GM12878 (cell line): ENCODE results near the gene LAMA4. TPM values are rescaled to one million over a fixed set of nuclear protein-coding genes. Genes with fewer than 3 reads are reported as not detected.

Experiments
- ATAC-seq: fragments of 200-7000 bp; cut with Tn5 transposase; 3 replicates; pipeline ENCODE4 v1.9.1; 2020; ENCODE audit warnings: mild to moderate bottlenecking, moderate library complexity
- BruUV-seq: library from RNA; stranded (reverse); fragments of 400-500 nt; replicated peaks from 2 replicates; lab custom pipeline; 2021; lab: Mats Ljungman, UMichigan
- CTCF ChIA-PET: fragments of 300-600 bp; sonication (Branson Sonifier 250); formaldehyde crosslinking; extraction: SDS; loops from one replicate; lab custom pipeline; 2021; ENCODE audit warnings: inconsistent platforms; lab: Yijun Ruan, JAX
- POLR2A ChIA-PET: fragments of 350-600 bp; formaldehyde crosslinking; extraction: SDS; loops from one replicate; lab custom pipeline; 2021; ENCODE audit warnings: inconsistent platforms; lab: Charles Lee
- RAD21 ChIA-PET: fragments of 300-600 bp; sonication (Branson Sonifier 250); formaldehyde crosslinking; loops from one replicate; lab custom pipeline; 2023; ENCODE audit warnings: antibody characterized with exemption; ENCODE audit not compliant: unreplicated experiment; lab: Charles Lee
- SMC1A ChIA-PET: fragments of 300-600 bp; sonication (Branson Sonifier 250); formaldehyde crosslinking; loops from one replicate; lab custom pipeline; 2023; ENCODE audit not compliant: unreplicated experiment, uncharacterized antibody; lab: Charles Lee
- DNase-seq: peaks from one replicate; pipeline ENCODE4 v3.0.0-alpha.2; 2011; ENCODE audit warnings: low read depth, low spot score
- FAIRE-seq: peaks from 3 replicates; lab custom pipeline; 2011; peaks lifted over from hg19 to GRCh38; lab: Jason Lieb, UNC
- H2AFZ ChIP-seq: 2 replicates; pipeline ENCODE4 v1.6.0; 2011; ENCODE audit warnings: low read depth, low read length, control low read depth; ENCODE audit not compliant: control insufficient read depth
- H3K27ac ChIP-seq: 2 replicates; pipeline ENCODE4 v1.5.1; 2011; ENCODE audit warnings: control low read depth; ENCODE audit not compliant: control insufficient read depth, insufficient read depth
- H3K27me3 ChIP-seq, 2 experiments: replicated peaks in 1 of 2; 2 replicates each; pipeline versions ENCODE4 v1.6.0 to v1.6.1; 2011; ENCODE audit warnings: low read length in 1 of 2; ENCODE audit not compliant: control insufficient read depth in 2 of 2, insufficient read depth in 2 of 2
- H3K36me3 ChIP-seq, 2 experiments: 2 replicates each; pipeline ENCODE4 v1.5.1; 2011; ENCODE audit warnings: low read length in 1 of 2; ENCODE audit not compliant: control insufficient read depth in 2 of 2, insufficient read depth in 2 of 2
- H3K4me1 ChIP-seq: 2 replicates; pipeline ENCODE4 v1.6.1; 2011; ENCODE audit warnings: mild to moderate bottlenecking, low read length, moderate library complexity, mixed read lengths; ENCODE audit not compliant: control insufficient read depth, insufficient read depth
- H3K4me2 ChIP-seq: 2 replicates; pipeline ENCODE4 v1.6.0; 2011; ENCODE audit warnings: control low read depth; ENCODE audit not compliant: control insufficient read depth, insufficient read depth
- H3K4me3 ChIP-seq: fragments of 200-600 bp; sonication (generic); 2 replicates; pipeline ENCODE4 v1.5.1; 2016
- H3K79me2 ChIP-seq: 2 replicates; pipeline ENCODE4 v1.6.0; 2011; ENCODE audit warnings: low read length; ENCODE audit not compliant: control insufficient read depth, insufficient read depth
- H3K9ac ChIP-seq: 2 replicates; pipeline ENCODE4 v1.8.0; 2011; ENCODE audit warnings: low read length, control low read depth, mixed read lengths; ENCODE audit not compliant: control insufficient read depth, insufficient read depth
- H3K9me3 ChIP-seq: replicated peaks from 3 replicates; pipeline ENCODE4 v1.5.1; 2011; ENCODE audit warnings: mild to moderate bottlenecking, low read length; ENCODE audit not compliant: control insufficient read depth, insufficient read depth
- H4K20me1 ChIP-seq: 2 replicates; pipeline ENCODE4 v1.6.0; 2011; ENCODE audit not compliant: control insufficient read depth, insufficient read depth
- RAD21 ChIP-seq: IDR thresholded peaks from 2 replicates; pipeline ENCODE4 v1.6.1; 2011; ENCODE audit warnings: mild to moderate bottlenecking, low read depth, low read length, moderate library complexity; ENCODE audit not compliant: insufficient read depth
- SMC3 ChIP-seq: IDR thresholded peaks from 2 replicates; pipeline ENCODE4 v1.6.1; 2011; ENCODE audit warnings: low read length, improper control_type of control experiment, borderline replicate concordance
- TCF7 ChIP-seq: IDR thresholded peaks from 2 replicates; pipeline ENCODE4 v1.6.1; 2014; ENCODE audit warnings: antibody characterized with exemption, borderline replicate concordance
- YBX1 ChIP-seq: fragments of 450-650 bp; IDR thresholded peaks from 2 replicates; pipeline ENCODE4 v1.6.1; 2016; ENCODE audit warnings: antibody characterized with exemption
- YY1 ChIP-seq: IDR thresholded peaks from 2 replicates; pipeline ENCODE4 v1.6.1; 2011; ENCODE audit warnings: low read depth, mild to moderate bottlenecking, low read length
- ZNF384 ChIP-seq: IDR thresholded peaks from 2 replicates; pipeline ENCODE4 v1.6.1; 2012; ENCODE audit warnings: low read depth, mild to moderate bottlenecking, low read length, improper control_type of control experiment, borderline replicate concordance
- WGBS: methylation state at CpG from one replicate; pipeline ENCODE4 v1.1.6; 2016; ENCODE audit warnings: low lambda C conversion rate; ENCODE audit not compliant: insufficient replicate concordance, insufficient coverage; ENCODE audit errors: missing lambda C conversion rate; 5-methylcytosine and 5-hydroxymethylcytosine counted together
- in situ Hi-C: fragments of 300-500 bp; cut with MboI; formaldehyde crosslinking; loops from 9 replicates; pipeline ENCODE4 v1.14.3; 2018; ENCODE audit warnings: mixed read lengths
- intact Hi-C: fragments of 100-400 bp; cut with micrococcal nuclease; formaldehyde crosslinking; loops from one replicate; pipeline ENCODE4 v1.14.2; 2022; ENCODE audit not compliant: unreplicated experiment
- polyA plus RNA-seq, 11 experiments: library from polyadenylated mRNA; depleted of rRNA in 4 of 11; unstranded in 6 of 11; stranded (reverse) in 5 of 11; fragments of >200 nt; fragmentation: Nextera tagmentation in 4 of 11; fragmentation: Illumina TruSeq in 1 of 11; extraction: Ambion mirVana in 4 of 11; extraction: Trizol in 1 of 11; gene quantifications; 1 replicate in 1 of 11; 2 replicates in 10 of 11; pipeline versions ENCODE4 v1.2.1 to v1.2.3, GENCODE V29; 2011 to 2016; ENCODE audit warnings: inconsistent platforms in 2 of 11, missing spikeins in 2 of 11, low read depth in 1 of 11
- total RNA-seq, 4 experiments: library from RNA; depleted of rRNA in 3 of 4; stranded (reverse); fragments of >200 nt in 3 of 4; fragmentation: Illumina TruSeq in 1 of 4; extraction: Trizol in 1 of 4; gene quantifications; 2 replicates each; pipeline versions ENCODE4 v1.2.1 to v1.2.3, GENCODE V29; 2013 to 2021
- TF ChIP-seq, protein P1 (sequence below), 3 experiments: IDR thresholded peaks in 2 of 3; conservative IDR thresholded peaks in 1 of 3; 2 replicates each; pipeline ENCODE4 v1.5.1; 2011; ENCODE audit warnings: low read depth in 3 of 3, low read length in 3 of 3, mild to moderate bottlenecking in 3 of 3, control low read depth in 2 of 3, moderate library complexity in 2 of 3, inconsistent platforms in 1 of 3, mixed read lengths in 1 of 3; ENCODE audit not compliant: control insufficient read depth in 2 of 3, insufficient read depth in 1 of 3; ENCODE audit errors: extremely low read depth in 1 of 3

Gene LAMA4
- total and polyA plus RNA-seq, 10 of the 15 experiments (the other 5 are each of a cell fraction or from before 2014, with no cell fraction given) = 0.11 to 0.21 (median 0.14) TPM; not detected in 7

DNA sequence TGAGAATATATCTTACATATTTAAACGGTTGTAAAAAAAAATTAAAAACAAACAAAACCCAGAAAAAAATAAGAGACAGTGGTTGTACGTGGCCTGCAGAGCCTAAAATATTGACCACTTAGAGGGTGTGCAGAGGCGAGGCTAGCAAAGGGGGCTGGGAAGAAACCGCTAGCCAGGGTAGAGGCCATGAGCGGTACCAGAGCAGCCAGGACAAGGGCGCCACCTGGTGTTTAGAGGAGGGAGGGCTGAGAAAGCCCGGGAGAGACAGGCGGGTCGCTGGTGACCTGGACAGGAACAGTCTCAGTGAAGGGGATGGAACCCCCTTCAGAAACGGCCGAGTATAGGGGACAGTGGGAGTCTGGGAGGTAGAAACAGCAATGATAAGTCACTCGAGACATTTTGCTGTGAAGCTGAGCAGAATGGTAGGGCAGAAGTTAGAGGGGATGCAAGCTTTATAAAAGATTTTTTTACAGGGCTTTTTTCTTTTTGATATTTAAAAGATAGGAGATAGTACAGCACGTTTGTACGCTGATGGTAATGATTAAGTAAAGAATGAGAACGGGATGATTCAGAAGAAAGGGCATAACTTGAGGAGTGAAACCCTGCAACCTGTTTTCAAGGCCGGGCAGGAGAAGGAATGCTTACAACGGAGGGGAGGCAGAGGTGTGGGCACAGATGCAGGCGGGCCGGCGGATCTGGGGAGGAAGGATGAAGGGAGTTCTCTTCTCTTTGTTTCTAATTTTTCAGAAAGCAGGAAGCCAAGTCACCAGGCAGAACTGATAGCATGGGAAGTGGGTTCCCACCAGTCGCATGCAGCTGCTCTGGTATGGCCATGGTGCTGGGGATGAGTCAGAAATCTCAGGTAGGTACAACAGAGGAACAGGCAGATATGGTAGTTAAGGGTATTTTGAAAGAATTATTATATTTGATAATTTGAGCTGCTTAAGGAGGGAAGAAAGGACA, 90.8 kb downstream of the LAMA4 start:
- ChIA-PET CTCF (interaction anchor here (0.7 to 4.8 kb wide), 40 partner anchors 9 to 1153 kb away, joined by 3 to 33 read pairs (median 4); partner anchors contain the start of genes CCN6, FAM229B and TUBE1), POLR2A (no interaction called here), RAD21 (interaction anchor here (0.8 to 2.8 kb wide), 8 partner anchors 11 to 454 kb away, joined by 3 to 16 read pairs (median 4); partner anchors contain the start of genes FAM229B and TUBE1), SMC1A (interaction anchor here (0.8 to 2.1 kb wide), 7 partner anchors 9 to 454 kb away, joined by 3 to 8 read pairs (median 4); partner anchors contain the start of genes FAM229B and TUBE1)
- H3K4me2 ChIP-seq = no peak overlapping the region
- no peaks in the 10 kb centered on the region for H3K9me3 ChIP-seq
- H3K27ac ChIP-seq = no peak overlapping the region
- peak; percentile 73; the same call in 1 of the 2 replicates for TF ChIP-seq YY1
- TF ChIP-seq, protein P1, sequence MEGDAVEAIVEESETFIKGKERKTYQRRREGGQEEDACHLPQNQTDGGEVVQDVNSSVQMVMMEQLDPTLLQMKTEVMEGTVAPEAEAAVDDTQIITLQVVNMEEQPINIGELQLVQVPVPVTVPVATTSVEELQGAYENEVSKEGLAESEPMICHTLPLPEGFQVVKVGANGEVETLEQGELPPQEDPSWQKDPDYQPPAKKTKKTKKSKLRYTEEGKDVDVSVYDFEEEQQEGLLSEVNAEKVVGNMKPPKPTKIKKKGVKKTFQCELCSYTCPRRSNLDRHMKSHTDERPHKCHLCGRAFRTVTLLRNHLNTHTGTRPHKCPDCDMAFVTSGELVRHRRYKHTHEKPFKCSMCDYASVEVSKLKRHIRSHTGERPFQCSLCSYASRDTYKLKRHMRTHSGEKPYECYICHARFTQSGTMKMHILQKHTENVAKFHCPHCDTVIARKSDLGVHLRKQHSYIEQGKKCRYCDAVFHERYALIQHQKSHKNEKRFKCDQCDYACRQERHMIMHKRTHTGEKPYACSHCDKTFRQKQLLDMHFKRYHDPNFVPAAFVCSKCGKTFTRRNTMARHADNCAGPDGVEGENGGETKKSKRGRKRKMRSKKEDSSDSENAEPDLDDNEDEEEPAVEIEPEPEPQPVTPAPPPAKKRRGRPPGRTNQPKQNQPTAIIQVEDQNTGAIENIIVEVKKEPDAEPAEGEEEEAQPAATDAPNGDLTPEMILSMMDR (IDR thresholded peaks at IDR 0.05 in 2 of 3, conservative IDR thresholded peaks at IDR 0.05 in 1 of 3; ENCODE audit: control insufficient read depth in 2 of 3, extremely low read depth in 1 of 3, insufficient read depth in 1 of 3, low read depth in 3 of 3, low read length in 3 of 3) = peak; percentile 82 to 96 (median 96)
- TF ChIP-seq YBX1 = no peak
- no peak for TF ChIP-seq TCF7
- TF ChIP-seq SMC3 = peak; percentile 63; the same call in 1 of the 2 replicates
- peak; percentile 90 for TF ChIP-seq RAD21
- TF ChIP-seq ZNF384 = no peak
- DNase-seq = peak; percentile 7
- FAIRE-seq = peak; percentile 95
- intact Hi-C loops (loop anchor here (1.0 kb wide), 1 partner anchor 76 kb away; the partner anchor contains the start of genes FAM229B and TUBE1), in situ Hi-C loops (loop anchor here (5.0 kb wide), 1 partner anchor 456 kb away; no protein-coding TSS in a partner anchor)
- peak; percentile 100 for ATAC-seq
- H3K36me3 ChIP-seq = no peaks in the 10 kb centered on the region
- no peak overlapping the region for H3K9ac ChIP-seq
- no peak overlapping the region; the same call in 1 of the 2 replicates for H2AFZ ChIP-seq
- peaks cover 3% of the 10 kb centered on the region; the same call in 1 of the 2 replicates for H3K4me1 ChIP-seq
- no TSS peak for BruUV-seq
- 4% methylated on average over 21 of the region's 21 CpGs for WGBS
- H4K20me1 ChIP-seq = no peaks in the 10 kb centered on the region
- peaks cover 3 to 14% of the 10 kb centered on the region in 2 experiments for H3K27me3 ChIP-seq
- H3K79me2 ChIP-seq = no peaks in the 10 kb centered on the region
- H3K4me3 ChIP-seq = no peak overlapping the region
